ENCODE data around the gene SMARCAL1. TPM values are rescaled to one million over a fixed set of nuclear protein-coding genes. Genes with fewer than 3 reads are reported as not detected.

Gene SMARCAL1
- total and polyA plus RNA-seq, 12 donors, result 8.2 to 28.9 (median 21.1) TPM

DNA sequence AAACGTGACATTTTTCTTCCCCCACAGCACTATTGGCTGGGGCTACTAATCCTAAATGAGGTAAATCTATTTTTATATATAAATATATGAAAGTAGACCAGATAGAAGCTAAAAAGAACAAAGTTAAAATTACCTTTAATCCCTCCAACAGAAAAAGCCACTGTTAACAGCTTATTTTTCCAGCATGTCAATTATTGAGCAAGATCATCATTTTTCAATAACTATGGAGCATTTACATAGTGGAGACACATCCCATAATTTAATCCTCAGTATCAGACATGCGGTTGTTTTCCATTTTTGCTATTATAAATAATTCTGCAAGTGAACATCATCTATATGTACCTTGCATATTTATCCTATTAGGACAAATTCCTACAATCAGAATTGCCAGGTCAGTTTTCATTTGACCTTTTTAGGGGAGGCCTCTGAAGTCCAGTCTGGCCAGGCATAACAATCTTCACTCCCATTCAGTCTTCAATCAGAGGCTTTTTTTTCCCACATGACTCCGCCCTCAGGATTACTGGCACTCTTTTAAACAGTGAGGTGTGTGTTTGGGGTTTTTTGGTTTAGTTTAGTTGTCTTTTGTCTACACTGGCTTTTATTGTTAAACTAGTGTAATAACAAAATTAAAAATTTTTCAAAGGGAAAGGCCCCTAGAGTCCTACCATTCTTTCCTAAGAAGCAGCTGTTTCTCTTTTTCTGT lies 29.2 kb downstream of the SMARCAL1 start:
- Histone ChIP-seq H3K27ac (no peak overlapping the region), H3K27me3 (no peaks in the 10 kb centered on the region), H3K4me3 (no peak overlapping the region), H3K4me1 (replicated peaks in 1 of 2) (no peaks in the 10 kb centered on the region), H3K36me3 (replicated peaks in 1 of 2) (peaks cover 0 to 20% of the 10 kb centered on the region in 2 donors), H3K9me3 (replicated peaks in 1 of 3) (no peaks in the 10 kb centered on the region)
- DNase-seq, result no peak
- intact Hi-C loops (cut with DNase I), result no loop called here
- 80 to 97% (median 95%) methylated on average over 3 of the region's 3 CpGs for WGBS, 4 donors
- no peak for TF ChIP-seq POLR2A (IDR thresholded peaks at IDR 0.05)
- TF ChIP-seq, protein P1, sequence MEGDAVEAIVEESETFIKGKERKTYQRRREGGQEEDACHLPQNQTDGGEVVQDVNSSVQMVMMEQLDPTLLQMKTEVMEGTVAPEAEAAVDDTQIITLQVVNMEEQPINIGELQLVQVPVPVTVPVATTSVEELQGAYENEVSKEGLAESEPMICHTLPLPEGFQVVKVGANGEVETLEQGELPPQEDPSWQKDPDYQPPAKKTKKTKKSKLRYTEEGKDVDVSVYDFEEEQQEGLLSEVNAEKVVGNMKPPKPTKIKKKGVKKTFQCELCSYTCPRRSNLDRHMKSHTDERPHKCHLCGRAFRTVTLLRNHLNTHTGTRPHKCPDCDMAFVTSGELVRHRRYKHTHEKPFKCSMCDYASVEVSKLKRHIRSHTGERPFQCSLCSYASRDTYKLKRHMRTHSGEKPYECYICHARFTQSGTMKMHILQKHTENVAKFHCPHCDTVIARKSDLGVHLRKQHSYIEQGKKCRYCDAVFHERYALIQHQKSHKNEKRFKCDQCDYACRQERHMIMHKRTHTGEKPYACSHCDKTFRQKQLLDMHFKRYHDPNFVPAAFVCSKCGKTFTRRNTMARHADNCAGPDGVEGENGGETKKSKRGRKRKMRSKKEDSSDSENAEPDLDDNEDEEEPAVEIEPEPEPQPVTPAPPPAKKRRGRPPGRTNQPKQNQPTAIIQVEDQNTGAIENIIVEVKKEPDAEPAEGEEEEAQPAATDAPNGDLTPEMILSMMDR (IDR thresholded peaks at IDR 0.05), result no peak

DNA sequence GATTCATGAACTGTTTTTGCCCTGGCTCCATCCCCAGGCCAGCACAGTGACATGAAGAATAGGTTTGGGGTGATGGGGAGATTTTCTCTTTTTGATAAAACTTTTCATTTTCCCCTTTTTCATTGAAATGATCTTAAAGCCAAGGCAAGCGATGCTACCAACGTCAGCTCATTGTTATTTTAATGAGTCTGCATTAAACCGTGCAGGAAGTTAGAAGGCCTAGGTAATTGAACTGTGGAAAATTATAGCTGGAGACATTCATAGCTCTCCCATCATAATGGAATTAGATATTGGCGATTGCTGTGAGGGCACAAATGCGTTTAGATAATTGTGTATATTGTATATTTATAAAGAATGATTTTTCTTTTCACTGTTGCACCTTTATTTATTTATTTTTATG lies 33.2 kb downstream of the SMARCAL1 start:
- intact Hi-C loops (cut with DNase I), result no loop called here
- no peak for DNase-seq
- Histone ChIP-seq H3K27ac (no peak overlapping the region), H3K4me1 (replicated peaks in 1 of 2) (no peaks in the 10 kb centered on the region), H3K4me3 (no peak overlapping the region), H3K27me3 (no peaks in the 10 kb centered on the region), H3K36me3 (replicated peaks in 1 of 2) (peaks cover 0 to 40% of the 10 kb centered on the region in 2 donors), H3K9me3 (replicated peaks in 1 of 3) (no peaks in the 10 kb centered on the region)
- TF ChIP-seq POLR2A (IDR thresholded peaks at IDR 0.05), result no peak
- TF ChIP-seq, protein P1 (IDR thresholded peaks at IDR 0.05), result no peak
- WGBS, 4 donors, result 86 to 89% (median 88%) methylated on average over 5 of the region's 5 CpGs

DNA sequence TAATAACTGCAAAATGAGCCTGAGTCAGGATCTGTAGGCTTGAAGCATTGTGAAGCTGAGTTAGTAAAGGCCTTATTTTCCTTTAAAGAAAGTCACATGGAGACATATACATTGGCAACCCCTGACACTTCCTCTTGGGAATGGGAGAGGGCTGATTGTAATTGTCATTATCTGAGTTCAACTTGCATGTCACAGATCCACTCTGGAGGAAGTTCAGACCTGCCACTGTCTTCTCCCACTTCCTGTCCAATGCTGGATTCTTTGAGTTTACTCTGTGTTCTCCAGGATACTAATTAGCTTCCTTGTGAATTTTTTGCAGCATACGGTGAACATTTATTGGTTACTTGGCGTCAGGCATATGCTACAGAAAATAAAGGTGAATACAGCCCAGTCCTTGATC lies 34.1 kb downstream of the SMARCAL1 start:
- DNase-seq, result no peak
- Histone ChIP-seq H3K27me3 (no peaks in the 10 kb centered on the region), H3K4me1 (replicated peaks in 1 of 2) (no peaks in the 10 kb centered on the region), H3K27ac (no peak overlapping the region), H3K4me3 (no peak overlapping the region), H3K9me3 (replicated peaks in 1 of 3) (no peaks in the 10 kb centered on the region), H3K36me3 (replicated peaks in 1 of 2) (peaks cover 0 to 48% of the 10 kb centered on the region in 2 donors)
- TF ChIP-seq, protein P1 (IDR thresholded peaks at IDR 0.05), result no peak
- intact Hi-C loops (cut with DNase I), result no loop called here
- 85 to 93% (median 89%) methylated on average over 2 of the region's 2 CpGs for WGBS, 4 donors

DNA sequence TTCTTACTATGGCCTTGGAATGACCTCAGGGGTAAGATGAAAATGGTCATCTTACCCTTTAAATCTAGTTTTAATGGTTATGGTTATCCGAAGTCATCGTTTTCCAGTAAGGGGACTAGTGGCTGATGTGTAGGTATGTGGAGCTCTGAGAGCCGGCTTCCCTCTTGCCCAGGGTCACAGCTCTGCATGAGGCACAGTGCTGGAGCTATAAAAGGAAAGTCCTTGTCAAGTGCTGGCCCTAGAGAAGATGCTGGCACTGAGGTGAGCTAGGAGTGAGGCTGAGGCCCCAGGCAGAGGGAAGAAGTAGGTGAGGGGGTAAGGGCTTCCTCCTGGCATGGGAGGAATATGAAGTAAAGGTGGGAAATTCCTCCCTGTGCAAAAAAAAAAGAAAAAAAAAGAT lies 35.0 kb downstream of the SMARCAL1 start:
- TF ChIP-seq, protein P1 (IDR thresholded peaks at IDR 0.05), result no peak
- no peak for TF ChIP-seq POLR2A (IDR thresholded peaks at IDR 0.05)
- no peak overlapping the region for H3K27ac ChIP-seq
- H3K4me3 ChIP-seq, result no peak overlapping the region
- intact Hi-C loops (cut with DNase I), result no loop called here
- WGBS, 4 donors, result 83 to 91% (median 86%) methylated on average over 3 of the region's 3 CpGs
- no peaks in the 10 kb centered on the region for H3K4me1 ChIP-seq (replicated peaks in 1 of 2)
- no peaks in the 10 kb centered on the region for H3K9me3 ChIP-seq (replicated peaks in 1 of 3)
- peaks cover 0 to 48% of the 10 kb centered on the region in 2 donors for H3K36me3 ChIP-seq (replicated peaks in 1 of 2)
- DNase-seq, result no peak
- H3K27me3 ChIP-seq, result no peaks in the 10 kb centered on the region
